HG02571 (cell line): ENCODE measurements around the gene KIF5C.

Experiments used
- ATAC-seq: cut with Tn5 transposase; IDR thresholded peaks from one replicate; pipeline ENCODE4 v1.9.1; 2021; ENCODE audit warnings: mild to moderate bottlenecking, moderate library complexity; ENCODE audit not compliant: unreplicated experiment

Gene KIF5C

GRCh38 chr2:148984449-148984848 lies 109.4 kb downstream of the KIF5C start:
- ATAC-seq: no peak

GRCh38 chr2:148987286-148987685 lies 112.3 kb downstream of the KIF5C start:
- ATAC-seq: no peak

DNA sequence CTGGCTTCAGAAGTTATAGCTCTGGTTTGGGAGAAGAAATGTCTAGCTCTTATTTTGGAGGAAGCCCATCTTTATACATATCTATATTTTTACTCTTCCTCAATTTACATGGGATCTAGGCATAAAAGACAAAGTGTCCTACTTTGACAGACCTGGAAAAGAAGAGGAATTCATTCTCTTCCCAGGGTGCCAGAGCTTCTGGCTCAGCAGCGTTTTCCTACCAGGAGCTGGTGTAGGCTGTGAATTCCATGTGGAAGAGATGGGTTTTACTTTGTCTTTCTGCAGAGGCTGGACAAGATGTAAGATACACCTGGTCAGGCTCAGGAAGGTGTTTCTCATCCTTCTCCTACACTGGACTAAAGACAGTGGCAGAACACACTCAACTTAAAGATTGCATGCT lies 113.3 kb downstream of the KIF5C start:
- no peak for ATAC-seq

GRCh38 chr2:148989882-148990493 lies 115.0 kb downstream of the KIF5C start:
- peak; percentile 63 for ATAC-seq

DNA sequence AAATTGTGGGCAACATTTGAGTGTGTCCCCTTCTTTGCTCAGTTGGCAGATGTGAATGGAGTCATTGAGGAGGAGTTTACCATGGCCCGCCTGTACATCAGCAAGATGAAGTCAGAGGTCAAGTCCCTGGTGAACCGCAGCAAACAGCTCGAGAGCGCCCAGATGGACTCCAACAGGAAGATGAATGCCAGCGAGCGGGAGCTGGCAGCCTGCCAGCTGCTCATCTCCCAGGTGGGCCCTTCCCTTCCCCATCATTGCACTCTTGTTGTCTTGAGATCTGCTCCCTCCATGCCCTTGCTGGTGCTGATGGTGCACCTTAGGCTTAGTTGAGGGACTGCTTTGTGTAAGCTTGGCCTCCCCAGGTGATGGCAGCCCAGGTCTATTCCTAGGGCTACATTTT lies 115.9 kb downstream of the KIF5C start:
- ATAC-seq: no peak

GRCh38 chr2:148992448-148992847 lies 117.4 kb downstream of the KIF5C start:
- ATAC-seq: no peak

DNA sequence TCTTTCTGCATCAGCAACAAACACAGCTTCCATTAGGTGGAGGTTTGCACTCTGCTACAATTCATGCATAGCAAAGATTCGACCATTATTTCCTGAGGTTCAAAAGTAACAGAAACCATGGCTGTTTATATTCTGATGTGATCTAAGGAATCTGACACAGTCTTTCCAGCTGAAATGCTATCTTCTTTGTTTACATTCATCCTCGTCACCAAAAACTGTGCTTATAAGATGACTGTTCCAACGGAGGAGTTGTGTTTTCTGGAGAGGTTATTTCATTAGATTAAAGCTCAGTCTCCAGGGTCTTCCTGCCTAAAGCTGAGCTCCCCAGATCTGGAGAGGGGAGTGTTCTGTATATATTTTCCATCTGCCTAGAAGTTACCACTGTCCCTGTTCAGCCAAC lies 118.3 kb downstream of the KIF5C start:
- ATAC-seq: no peak

DNA sequence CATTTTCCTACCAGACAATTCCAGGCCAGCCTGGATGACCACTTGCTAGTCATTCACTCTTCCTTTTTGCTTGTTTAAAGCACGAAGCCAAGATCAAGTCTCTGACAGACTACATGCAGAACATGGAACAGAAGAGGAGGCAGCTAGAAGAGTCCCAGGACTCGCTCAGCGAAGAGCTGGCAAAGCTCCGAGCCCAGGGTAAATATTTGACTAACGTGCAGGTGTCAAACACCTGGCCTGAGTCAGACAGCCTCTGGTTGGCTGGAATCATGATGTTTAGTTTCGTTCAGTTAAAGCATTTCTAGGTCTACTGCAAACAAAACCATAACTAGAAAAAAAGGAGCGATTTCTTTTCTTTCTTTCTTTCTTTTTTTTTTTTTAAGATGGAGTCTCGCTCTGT lies 119.3 kb downstream of the KIF5C start:
- no peak for ATAC-seq

- no peak for ATAC-seq
These were observed 121.8 kb downstream of the KIF5C start for GRCh38 chr2:148996805-148997204.

DNA sequence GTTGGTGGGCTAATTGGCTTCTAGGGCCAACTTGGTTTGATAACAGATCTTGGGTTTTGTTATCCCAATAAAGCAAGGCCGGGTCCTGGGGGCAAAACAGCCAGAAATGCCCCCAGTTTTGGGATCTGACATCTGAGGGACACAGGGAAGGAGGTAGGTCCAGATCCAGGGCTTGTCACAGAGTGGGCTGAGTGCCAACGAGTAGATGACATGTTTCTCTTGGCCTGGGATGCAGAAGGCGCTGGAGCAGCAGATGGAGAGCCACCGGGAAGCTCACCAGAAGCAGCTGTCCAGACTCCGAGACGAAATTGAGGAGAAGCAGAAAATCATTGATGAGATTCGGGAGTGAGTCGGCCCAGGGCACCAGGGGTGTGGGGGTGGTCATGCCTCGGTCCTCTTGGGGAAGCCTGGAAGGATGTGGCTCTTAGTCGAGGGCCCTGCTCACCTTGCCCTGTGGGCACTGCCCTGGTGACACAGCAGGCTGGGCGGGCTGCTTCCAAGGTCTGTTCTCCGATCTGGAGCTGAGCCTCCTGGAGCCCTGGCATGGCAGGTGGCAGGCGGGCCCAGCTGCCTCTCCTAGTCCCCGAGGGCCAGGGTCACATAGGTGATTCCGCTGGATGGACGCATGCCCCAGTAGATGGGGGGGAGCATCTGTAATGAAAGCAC lies 123.3 kb downstream of the KIF5C start:
- ATAC-seq: no peak

DNA sequence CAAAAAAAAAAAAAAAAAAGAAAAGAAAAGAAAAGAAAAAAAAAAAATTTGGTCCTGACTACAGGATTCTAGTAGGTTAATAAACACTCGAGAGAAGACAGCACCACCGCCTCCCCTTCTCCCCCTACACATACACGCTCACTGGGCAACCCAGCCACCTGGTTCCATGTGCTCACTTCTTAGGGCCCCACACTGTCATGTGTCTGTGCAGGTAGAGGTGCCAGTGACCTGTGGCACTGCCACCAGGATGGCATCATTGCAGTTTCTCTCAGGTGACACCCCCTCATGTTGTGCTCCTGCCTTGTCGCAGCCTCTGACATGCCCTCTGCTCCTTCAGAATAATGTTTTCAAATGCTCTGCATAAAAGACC lies 123.8 kb downstream of the KIF5C start:
- ATAC-seq: no peak

DNA sequence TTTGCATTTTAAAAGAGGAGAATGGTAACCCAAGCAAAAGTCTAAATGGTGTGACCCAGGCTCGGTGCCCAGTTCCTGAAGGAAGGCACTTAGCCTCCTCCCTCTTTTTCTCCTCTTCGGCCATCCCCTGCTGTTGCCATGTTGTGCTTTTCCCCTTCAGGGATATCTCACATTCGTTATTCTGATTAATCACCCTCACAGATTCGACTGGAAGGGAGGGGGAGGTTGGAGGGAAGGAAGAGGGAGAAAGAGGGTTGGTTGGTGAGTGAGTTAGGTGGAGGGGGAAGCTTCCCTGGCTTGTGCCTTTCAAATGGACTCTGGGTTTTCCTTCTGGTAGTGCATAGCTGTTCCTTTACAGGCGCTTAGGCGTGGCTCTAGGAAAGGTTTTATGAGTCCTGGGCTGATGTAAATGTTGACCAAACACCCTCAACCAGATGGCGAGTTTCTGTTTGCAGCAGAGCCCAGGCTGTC lies 124.5 kb downstream of the KIF5C start:
- ATAC-seq: no peak

GRCh38 chr2:149000158-149000938 lies 125.3 kb downstream of the KIF5C start:
- ATAC-seq: no peak

- no peak for ATAC-seq
These were observed 126.5 kb downstream of the KIF5C start for GRCh38 chr2:149001496-149001895.

GRCh38 chr2:149002378-149002890 lies 127.4 kb downstream of the KIF5C start:
- no peak for ATAC-seq

GRCh38 chr2:149002891-149003740 lies 128.1 kb downstream of the KIF5C start:
- ATAC-seq: no peak

- ATAC-seq: no peak
These were observed 129.8 kb downstream of the KIF5C start for GRCh38 chr2:149004836-149005235.

- ATAC-seq: no peak
These were observed 130.5 kb downstream of the KIF5C start for GRCh38 chr2:149005471-149006077.

DNA sequence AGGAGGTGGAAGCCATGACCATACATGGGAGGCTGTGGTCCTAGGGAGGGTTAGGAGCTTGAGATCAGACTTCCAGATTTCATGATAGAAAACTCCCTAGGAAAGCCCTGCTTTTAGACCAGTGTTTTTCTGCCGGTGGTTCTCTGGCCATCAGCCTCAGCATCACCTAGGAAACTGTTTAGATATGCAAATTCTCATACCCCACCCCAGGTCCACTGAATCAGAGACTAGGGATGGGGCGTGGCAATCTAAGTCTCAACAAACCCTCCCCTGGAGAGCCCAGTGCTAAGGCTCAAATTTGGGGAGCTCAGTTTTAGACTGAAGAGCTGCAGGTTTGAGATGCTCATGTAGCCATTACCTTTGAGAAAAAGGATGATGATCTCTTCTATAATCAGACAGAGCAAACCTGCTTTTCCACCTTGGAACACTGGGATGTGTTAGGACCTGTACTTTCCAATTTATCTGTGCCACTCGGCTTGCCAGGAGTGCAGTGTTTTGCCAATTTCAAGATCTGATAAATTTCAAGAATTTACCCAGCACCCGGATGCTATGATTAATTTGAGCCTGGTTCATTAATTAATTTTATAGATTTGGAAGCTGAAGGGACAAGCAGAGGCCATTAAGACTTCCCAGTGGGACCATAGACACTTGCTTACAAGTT lies 132.0 kb downstream of the KIF5C start:
- no peak for ATAC-seq

GRCh38 chr2:149008381-149008780 lies 133.4 kb downstream of the KIF5C start:
- ATAC-seq: no peak
